ENCODE data around the gene CELF5.
"Not testable (repeated sequence)": the region's sequence is repeated elsewhere in the genome, so short reads cannot be mapped to it uniquely, and the experiment has no call there.

CELF5 gene

GRCh38 chr19:3208317-3209207 is 15.9 kb upstream of the CELF5 start:
- no peak for DNase-seq

DNA sequence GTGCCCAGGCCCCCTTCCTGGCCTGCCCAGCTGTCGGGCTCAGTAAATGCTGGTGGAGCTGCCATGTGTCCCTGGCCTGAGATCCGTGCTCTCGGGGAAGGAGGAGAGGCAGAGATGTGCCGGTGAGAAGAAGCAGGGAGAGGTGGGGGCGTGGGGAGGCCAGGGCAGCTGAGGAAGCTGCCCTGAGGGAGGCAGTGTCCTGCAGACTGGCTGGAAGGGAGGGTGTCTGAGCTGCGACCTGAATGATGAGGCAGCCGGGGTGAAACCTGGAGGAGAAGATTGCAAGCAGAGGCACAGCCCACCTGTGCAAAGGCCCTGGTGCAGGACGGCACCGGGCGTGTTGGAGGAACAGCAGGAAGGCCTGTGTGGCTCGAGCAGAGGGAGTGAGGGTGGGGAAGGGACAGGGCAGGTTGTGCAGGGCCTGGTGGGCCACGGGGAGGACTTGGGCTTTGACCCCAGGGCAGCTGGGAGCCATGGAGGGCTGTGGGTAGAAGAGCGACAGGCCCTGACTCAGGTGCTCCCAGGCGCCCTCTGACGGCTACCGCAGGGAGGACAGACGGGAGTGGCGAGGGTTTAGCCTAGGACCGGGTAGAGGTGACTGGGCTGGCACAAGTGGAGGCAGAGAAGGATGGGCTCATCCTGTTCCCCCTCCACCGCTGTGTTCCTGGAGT is 14.0 kb upstream of the CELF5 start:
- peak; percentile 58 to 64 for DNase-seq

DNA sequence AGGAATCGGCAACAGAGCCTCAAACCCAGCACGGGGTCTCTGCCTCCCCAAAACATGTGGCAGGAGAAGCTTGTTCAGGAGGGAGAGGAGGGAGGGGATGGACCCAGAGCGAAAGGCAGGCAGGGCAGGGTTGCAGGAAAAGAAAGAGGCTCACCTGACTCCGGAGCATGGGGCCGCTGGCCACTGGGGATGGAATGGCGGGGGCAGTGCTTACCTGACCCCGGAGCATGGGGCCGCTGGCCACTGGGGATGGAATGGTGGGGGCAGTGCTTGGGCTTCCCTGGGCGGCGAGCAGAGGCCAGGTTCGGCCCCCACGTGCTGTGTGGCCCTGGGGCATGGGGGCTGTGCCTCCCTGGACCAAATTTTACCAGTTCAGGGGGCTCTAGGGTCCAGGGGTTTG is 13.3 kb upstream of the CELF5 start:
- no peak for DNase-seq

- DNase-seq: no peak
These were observed 11.3 kb upstream of the CELF5 start for GRCh38 chr19:3213159-3213558.

- DNase-seq: no peak
These were observed 7.6 kb upstream of the CELF5 start for GRCh38 chr19:3216874-3217273.

DNA sequence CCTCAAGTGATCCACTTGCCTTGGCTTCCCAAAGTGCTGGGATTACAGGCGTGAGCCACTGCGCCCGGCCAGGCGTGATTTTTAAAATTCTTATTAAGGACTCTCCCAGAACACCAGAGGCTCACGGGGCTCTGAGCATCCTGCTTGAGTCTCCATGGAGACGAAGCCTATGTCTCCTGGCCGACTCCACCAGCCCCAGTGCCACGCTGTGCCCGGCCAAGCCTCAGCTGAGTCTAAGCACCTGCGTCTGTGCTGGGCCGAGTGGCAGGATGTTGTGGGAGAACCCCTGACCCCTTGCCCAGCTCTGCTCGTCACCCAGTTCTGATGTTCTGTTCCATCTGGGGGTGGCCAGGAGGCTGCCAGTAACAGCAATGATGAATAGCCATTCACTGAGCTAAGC is 3.9 kb upstream of the CELF5 start:
- DNase-seq: no peak

DNA sequence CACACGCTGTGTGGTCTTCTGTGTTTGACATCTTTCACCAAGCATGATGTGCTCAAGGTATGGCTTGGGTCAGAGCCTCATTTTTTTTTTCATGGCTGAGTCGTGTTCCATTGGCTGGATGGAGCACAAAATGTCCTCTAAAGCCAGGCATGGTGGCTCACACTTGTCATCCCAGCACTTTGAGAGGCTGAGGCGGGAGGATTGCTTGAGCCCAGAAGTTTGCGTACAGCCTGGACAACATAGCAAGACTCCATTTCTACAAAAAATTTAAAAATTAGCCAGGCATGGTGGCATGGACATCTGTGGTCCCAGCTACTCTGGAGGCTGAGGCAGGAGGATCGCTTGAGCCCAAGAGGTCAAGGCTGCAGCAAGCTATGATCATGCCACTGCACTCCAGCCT is 2.9 kb upstream of the CELF5 start:
- not testable (repeated sequence) for DNase-seq

- DNase-seq: no peak
These were observed 1.8 kb upstream of the CELF5 start for GRCh38 chr19:3222709-3223108.

- no peak for DNase-seq
These were observed 666 bp downstream of the CELF5 start for GRCh38 chr19:3225169-3225485.

DNA sequence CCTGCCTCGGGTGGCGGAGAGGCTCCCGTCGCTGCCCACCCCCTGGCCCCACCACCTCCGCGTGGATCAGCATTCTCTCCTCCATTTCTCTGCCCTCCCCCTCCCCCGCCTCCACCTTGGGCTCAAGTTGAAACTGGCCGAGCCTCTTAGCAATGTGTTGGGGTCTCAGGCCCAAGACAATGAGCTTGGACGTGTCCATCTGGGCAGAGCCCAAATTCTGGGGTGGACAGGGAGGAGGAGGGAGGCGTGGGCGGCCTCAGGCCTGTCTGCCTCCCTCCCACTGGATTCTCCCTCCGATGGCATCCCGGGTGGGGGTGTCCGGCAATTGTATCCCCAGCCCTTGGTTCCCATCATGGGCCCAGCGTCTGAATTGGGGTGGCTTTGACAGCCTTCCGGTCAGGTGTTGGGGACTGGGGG is 1.2 kb downstream of the CELF5 start:
- DNase-seq: no peak

- DNase-seq: no peak
These were observed 2.7 kb downstream of the CELF5 start for GRCh38 chr19:3227054-3227626.

GRCh38 chr19:3229346-3229743 is 4.9 kb downstream of the CELF5 start:
- DNase-seq: no peak

- DNase-seq: no peak
These were observed 5.5 kb downstream of the CELF5 start for GRCh38 chr19:3229888-3230496.

DNA sequence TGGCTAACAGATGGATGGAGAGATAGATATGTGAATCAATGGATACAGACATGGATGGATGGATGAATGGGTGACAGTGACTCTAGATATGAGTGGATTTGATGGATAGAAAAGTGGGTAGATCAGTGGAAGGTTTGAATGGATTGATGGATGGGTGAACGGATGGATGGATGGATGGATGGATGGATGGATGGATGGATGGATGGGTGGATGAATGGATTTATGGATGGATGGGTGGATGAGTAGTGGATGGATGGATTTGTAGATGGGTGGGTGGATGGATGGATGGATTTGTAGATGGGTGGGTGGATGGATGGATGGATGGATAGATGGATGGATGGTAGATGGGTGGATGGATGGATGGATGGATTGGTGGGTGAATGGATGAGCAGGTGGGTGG is 6.8 kb downstream of the CELF5 start:
- DNase-seq: no peak

DNA sequence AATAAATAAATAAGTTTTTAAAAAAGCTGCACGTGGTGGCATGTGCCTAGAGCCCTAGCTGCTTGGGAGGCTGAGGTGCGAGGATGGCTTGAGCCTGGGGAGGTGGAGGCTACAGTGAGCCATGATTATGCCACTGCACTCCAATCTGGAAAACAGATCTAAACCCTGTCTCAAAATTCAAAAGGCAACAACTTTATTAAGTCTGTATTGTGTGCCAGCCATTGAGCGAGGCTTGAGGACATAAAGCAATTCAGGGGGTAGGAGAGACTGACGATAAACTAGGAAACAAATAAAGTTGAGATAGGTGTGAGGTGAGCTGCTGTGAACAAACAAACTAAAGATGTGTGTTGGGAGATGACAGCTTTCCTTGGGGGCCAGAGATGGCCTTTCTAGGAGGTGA is 8.7 kb downstream of the CELF5 start:
- DNase-seq: no peak

DNA sequence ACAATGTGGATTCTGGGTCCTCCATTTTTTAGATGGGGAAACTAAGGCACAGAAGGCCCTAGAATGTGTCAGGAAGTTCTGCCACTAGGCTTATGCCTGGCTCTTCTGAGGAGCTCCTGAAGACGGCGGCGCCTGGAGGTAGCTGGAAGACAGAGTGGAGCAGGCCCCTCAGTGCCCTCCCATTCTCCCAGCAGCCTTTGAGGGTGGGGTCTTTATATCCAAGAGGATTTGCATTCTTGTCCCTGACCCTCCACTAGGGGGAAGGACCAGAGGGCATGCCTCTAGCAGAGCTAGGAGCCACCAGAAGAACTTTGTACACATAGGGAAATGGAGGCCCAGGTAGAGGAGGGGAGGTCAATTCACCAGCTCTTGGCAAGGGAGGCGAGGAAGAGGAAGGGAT is 9.4 kb downstream of the CELF5 start:
- no peak for DNase-seq

DNA sequence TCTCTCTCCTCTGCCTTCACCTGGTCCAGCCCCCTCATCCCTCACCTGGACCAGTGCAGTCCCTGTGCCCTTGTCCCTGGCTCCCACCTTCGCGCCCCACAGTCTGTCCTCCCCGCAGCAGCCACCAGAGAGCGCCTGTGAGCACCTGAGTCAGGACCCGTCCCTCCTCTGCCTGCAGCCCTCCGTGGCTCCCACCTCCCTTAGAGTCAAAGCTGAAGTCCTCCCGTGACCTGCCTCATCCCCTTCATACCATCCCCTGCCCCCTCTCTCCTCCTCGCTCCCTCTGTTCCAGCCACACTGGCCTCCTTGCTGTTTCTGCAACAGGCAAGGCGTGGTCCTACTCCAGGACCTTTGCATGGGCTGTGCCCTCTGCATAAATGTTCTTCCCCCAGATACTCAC is 10.3 kb downstream of the CELF5 start:
- DNase-seq: no peak

DNA sequence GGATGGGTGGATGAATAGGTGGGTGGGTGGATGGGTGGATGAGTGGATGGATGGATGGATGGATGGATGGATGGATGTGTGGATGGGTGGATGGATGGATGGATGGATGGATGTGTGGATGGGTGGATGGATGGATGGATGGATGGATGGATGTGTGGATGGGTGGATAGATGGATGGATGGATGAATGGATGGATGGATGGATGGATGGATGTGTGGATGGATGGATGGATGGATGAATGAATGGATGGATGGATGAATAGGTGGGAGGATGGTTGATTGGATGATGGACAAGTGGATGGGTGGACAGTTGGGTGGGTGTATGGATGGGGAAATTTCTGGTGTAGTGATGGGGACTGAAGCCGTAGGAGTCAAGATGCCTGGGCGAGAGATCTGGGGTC is 11.1 kb downstream of the CELF5 start:
- not testable (repeated sequence) for DNase-seq

DNA sequence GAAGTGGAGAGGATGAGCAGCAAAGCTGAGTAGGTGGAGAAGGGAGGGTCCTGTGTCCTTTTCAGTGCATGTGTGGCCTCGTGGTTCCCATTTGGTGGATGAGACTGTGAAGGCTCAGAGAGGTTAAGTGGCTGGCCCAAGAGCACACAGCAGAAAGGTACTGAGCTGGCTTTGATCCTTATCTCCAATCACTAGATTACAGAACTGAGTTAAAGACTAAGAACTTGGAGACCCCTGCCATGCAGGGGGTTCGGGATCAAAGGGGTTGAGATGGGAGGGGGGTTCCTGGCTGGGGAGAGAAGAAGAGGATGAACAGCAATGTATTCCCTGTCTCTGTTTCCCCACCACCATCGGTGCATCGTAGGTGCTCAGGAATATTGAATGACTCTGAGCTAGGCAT is 11.8 kb downstream of the CELF5 start:
- no peak for DNase-seq

GRCh38 chr19:3238066-3238561 is 13.7 kb downstream of the CELF5 start:
- DNase-seq: no peak

DNA sequence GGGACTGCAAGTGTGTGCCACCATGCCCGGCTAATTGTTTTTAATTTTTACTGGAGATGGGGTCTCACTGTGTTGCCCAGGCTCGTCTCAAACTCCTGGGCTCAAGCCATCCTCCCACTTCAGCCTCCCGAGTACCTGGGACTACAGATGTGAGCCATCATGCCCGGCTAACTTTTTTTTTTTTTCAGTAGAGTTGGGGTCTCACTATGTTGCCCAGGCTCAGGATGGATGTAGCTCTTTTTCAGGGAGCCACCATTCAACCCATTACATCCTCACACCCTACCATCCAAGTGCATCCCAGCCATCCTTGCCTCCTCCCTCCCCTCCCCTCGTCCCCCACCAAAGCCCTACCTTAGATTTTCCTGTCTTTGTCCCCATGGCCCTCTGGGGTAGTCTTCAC is 14.9 kb downstream of the CELF5 start:
- DNase-seq: no peak

GRCh38 chr19:3243819-3244700 is 19.6 kb downstream of the CELF5 start:
- peak; percentile 20 to 38 for DNase-seq

DNA sequence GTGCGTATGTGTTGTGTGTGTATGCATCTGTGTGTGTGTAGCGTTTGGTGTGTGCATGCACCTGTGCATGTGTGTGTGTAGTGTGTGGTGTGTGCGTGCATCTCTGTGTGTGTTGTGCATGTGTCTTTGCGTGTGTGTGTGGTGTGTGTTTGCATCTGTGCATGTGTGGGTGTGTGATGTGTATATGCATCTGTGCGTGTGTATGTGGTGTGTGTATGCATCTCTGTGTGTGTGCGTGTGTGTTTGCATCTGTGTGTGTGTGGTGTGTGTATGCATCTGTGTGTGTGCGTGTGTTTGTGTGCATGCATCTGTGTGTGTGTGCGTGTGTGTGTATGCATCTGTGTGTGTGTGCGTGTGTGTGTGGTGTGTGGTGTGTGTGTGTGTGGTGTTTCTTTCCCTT is 20.6 kb downstream of the CELF5 start:
- no peak for DNase-seq
